AG04449 (cell line): ENCODE measurements around the gene SREK1.
"Not testable (repeated sequence)": the region's sequence is repeated elsewhere in the genome, so short reads cannot be mapped to it uniquely, and the experiment has no call there.

Source experiments
- CTCF ChIA-PET: fragments of 350-600 bp; formaldehyde crosslinking; extraction: SDS; loops from one replicate; lab custom pipeline; 2021; ENCODE audit warnings: antibody characterized with exemption; lab: Yijun Ruan, JAX
- POLR2A ChIA-PET: fragments of 400-600, 350-600 bp; formaldehyde crosslinking; extraction: SDS; loops from one replicate; lab custom pipeline; 2020; ENCODE audit warnings: antibody characterized with exemption, inconsistent platforms; lab: Yijun Ruan, JAX
- DNase-seq: peaks from one replicate; pipeline ENCODE4 v3.0.0-alpha.2; 2010; ENCODE audit warnings: low read depth, low spot score
- H3K4me3 ChIP-seq: 2 replicates; pipeline ENCODE4 v1.5.1; 2011; ENCODE audit warnings: low read depth, mild to moderate bottlenecking, control low read depth, low read length
- TF ChIP-seq, protein P1 (sequence below): IDR thresholded peaks from one replicate; pipeline ENCODE4 v1.5.1; 2011; ENCODE audit warnings: mild to moderate bottlenecking, moderate library complexity, low read length, control low read depth, inconsistent platforms; ENCODE audit not compliant: insufficient read depth; ENCODE audit errors: missing control alignments

Gene SREK1

GRCh38 chr5:66206465-66206864 lies 62.4 kb downstream of the SREK1 start:
- TF ChIP-seq, protein P1, sequence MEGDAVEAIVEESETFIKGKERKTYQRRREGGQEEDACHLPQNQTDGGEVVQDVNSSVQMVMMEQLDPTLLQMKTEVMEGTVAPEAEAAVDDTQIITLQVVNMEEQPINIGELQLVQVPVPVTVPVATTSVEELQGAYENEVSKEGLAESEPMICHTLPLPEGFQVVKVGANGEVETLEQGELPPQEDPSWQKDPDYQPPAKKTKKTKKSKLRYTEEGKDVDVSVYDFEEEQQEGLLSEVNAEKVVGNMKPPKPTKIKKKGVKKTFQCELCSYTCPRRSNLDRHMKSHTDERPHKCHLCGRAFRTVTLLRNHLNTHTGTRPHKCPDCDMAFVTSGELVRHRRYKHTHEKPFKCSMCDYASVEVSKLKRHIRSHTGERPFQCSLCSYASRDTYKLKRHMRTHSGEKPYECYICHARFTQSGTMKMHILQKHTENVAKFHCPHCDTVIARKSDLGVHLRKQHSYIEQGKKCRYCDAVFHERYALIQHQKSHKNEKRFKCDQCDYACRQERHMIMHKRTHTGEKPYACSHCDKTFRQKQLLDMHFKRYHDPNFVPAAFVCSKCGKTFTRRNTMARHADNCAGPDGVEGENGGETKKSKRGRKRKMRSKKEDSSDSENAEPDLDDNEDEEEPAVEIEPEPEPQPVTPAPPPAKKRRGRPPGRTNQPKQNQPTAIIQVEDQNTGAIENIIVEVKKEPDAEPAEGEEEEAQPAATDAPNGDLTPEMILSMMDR: no peak
- no peak overlapping the region for H3K4me3 ChIP-seq
- DNase-seq: no peak
- POLR2A ChIA-PET: no interaction called here
- CTCF ChIA-PET: no interaction called here

- TF ChIP-seq, protein P1: no peak
- H3K4me3 ChIP-seq: no peak overlapping the region
- CTCF ChIA-PET: no interaction called here
These were observed 63.9 kb downstream of the SREK1 start for GRCh38 chr5:66207800-66208561.

DNA sequence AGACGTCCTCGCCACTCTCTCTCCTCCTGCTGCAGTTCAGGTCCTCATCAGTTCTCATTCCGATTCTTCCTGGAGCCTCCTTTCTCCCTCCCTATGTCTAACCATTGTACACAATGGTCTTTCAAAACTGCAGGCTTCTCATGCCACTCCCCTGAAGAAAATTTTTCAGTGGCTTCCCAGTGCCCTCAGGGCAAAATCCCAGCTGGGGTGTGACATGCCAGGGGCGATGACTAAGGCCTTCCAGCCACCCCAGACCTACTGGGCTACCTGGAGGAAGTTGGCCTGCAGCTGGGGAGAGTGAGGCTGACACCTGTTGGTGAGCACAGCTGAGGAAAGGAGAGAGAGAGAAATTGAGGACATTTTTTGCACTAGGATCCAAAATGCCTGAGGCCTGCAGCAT lies 65.2 kb downstream of the SREK1 start:
- H3K4me3 ChIP-seq: no peak overlapping the region
- ChIA-PET POLR2A (no interaction called here), CTCF (no interaction called here)
- DNase-seq: no peak
- TF ChIP-seq, protein P1: no peak

More at GRCh38 chr5:66207800-66208561, 63.9 kb downstream of the SREK1 start:
- POLR2A ChIA-PET: no interaction called here
- no peak for DNase-seq

- TF ChIP-seq, protein P1: no peak
- CTCF ChIA-PET: no interaction called here
- no peak for DNase-seq
- POLR2A ChIA-PET: no interaction called here
- H3K4me3 ChIP-seq: no peak overlapping the region
These were observed 65.7 kb downstream of the SREK1 start for GRCh38 chr5:66209794-66210193.

DNA sequence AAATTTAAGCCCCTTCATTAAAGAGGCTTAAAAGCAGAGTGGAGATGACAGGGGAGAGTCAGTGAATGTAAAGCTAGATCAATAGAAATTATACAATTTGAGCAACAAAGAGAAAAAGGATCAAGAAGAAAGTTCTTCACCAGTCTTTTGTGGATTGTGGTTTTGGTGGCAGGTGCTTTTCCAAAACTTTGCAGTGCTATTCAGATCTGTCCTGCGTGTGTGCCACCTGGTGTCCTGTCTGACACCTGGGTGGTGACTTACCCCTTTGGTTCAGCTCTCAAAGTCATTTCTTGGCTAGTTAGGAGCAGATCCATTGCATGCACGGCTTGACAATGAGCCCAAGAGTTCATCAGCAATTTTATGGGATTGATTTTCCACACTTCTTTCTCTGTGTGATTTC lies 69.4 kb downstream of the SREK1 start:
- H3K4me3 ChIP-seq: no peak overlapping the region
- DNase-seq: no peak
- ChIA-PET CTCF (no interaction called here), POLR2A (no interaction called here)
- TF ChIP-seq, protein P1: no peak

DNA sequence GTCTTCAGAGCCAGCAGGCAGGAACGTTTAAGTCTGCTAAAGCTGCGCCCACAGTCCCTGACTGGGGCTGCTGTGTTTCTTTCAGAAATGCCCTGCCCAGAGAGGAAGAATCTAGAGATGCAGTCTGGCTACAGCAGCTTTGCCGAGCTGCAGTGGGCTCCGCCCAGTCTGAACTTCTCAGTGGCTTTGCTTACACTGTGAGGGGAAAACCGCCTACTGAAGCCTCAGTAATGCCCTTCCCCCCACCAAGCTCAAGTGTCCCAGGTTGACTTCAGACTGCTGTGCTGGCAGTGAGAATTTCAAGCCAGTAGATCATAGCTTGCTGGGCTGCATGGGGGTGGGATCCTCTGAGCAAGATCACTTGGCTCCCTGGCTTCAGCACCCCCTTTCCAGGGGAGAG lies 78.4 kb downstream of the SREK1 start:
- TF ChIP-seq, protein P1: no peak
- no peak overlapping the region for H3K4me3 ChIP-seq
- ChIA-PET POLR2A (interaction anchor here (0.7 kb wide), 1 partner anchor 10 kb away, joined by 3 read pairs; no protein-coding TSS in a partner anchor), CTCF (no interaction called here)
- no peak for DNase-seq

- H3K4me3 ChIP-seq, DNase-seq, CTCF ChIA-PET: not testable (repeated sequence)
- POLR2A ChIA-PET: interaction anchor here (0.7 kb wide), 1 partner anchor 10 kb away, joined by 3 read pairs; no protein-coding TSS in a partner anchor
These were observed 78.8 kb downstream of the SREK1 start for GRCh38 chr5:66222896-66223295.
